GM08714 (cell line): ENCODE measurements around the gene TPR.

Source experiments
- H3K4me3 ChIP-seq: fragments of 200-500 bp; sonication (Bioruptor generic); 2 replicates; pipeline ENCODE4 v1.5.1; 2014; ENCODE audit warnings: mild to moderate bottlenecking, low read length, inconsistent platforms
- ZNF274 ChIP-seq: IDR thresholded peaks from 2 replicates; pipeline ENCODE4 v1.6.1; 2012; ENCODE audit warnings: mild to moderate bottlenecking, low read depth, low read length

Gene TPR

DNA sequence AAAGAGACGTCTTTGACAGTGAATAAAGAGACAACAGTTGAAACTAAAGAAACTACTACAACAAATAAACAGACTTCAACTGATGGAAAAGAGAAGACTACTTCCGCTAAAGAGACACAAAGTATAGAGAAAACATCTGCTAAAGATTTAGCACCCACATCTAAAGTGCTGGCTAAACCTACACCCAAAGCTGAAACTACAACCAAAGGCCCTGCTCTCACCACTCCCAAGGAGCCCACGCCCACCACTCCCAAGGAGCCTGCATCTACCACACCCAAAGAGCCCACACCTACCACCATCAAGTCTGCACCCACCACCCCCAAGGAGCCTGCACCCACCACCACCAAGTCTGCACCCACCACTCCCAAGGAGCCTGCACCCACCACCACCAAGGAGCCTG is 68.5 kb downstream of the TPR start:
- no peak overlapping the region for H3K4me3 ChIP-seq
- TF ChIP-seq ZNF274: no peak

DNA sequence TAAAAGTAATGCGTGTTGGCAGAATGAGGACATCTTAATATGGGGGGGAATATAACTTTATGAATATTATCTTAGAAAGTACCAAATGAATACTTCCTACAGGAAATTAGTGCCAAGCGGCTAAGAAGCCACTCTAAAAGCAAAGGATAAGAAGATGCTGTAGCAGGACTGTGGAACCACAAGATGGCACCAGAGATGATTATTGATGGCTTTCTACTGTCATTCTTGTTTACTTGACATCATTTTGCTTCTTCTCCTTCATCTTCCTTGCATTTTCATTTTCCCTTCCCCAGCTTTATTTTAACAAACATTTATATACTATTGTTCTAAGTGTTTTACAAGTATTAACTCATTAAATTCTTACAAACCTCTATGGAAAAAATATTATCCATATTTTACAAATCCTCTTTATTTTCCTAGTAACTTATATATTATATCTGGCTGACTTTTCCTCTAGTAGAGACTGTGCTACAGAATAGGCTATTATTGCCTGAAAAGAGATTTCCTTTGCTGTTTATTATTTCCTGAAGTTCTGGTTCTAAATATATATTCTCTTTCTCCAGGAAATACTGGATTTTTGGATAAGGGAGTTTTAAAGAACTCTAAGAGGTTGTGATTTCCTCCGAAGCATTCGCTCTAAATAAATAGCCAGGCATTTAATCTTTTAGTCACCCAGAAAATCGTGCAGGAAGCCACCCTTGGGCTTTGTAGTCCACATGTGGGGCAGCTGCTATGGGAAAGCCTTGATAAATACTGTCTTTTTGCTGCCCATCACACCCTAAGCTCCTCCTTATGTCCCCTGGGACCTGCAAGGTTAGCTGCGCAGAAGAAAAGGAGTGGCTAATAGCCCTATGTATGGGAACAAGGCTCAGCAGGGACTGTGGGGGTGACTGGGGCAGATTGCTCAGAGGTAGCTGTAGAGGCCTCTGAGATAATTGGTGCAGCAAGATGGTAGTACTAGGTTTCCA is 69.8 kb downstream of the TPR start:
- no peak overlapping the region for H3K4me3 ChIP-seq
- no peak for TF ChIP-seq ZNF274

DNA sequence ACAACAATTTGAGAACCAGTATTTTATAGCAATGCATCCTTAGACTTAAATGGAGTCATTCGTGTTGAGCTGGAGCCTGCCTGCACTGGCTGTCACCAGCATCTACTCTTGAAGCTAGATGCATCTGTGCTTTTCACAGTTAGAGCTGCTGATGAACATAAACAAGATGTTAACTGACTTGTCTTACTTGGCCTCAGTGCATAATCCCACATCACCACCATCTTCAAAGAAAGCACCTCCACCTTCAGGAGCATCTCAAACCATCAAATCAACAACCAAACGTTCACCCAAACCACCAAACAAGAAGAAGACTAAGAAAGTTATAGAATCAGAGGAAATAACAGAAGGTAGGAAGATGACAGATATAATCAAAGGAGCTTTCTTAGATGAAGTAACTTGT is 71.1 kb downstream of the TPR start:
- TF ChIP-seq ZNF274: no peak
- no peak overlapping the region for H3K4me3 ChIP-seq

DNA sequence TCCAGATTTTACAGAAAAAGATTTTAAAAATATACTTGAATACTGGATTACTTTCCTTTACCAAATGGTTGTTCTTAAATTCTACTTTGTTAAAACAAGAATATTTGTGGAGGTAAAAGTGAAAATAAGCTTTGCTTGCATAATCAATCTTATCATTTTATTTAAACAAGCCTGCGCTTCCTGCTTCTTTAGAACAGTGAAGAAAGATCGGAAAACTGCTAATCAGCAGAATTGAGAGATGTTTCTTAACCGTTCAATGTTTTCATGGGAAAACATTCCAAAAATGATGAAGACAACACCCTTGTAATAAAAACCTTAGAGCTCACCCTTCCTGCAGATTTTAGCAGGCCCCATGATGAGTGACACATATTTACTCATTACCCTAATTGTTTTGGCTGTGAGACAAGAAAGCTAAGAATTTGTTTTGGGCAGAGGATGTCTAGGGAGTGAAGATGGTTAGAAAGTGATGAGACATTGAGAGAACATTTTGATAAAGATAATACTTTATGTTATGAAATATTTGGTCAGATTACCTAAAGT is 72.6 kb downstream of the TPR start:
- TF ChIP-seq ZNF274: no peak

DNA sequence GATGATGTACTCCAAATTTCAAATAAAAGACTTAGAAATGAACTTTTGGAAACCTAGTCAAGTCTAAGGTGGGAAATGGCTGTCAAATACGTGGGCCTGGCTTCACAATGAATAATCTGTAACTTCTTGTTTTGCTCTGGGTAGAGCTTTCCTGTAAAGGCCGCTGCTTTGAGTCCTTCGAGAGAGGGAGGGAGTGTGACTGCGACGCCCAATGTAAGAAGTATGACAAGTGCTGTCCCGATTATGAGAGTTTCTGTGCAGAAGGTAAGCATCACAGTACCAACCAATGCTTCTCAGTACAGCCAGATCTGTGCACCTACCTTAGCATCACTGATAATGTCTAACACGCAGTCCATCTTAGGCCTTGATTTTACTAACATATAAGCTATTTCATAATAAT is 73.6 kb downstream of the TPR start:
- TF ChIP-seq ZNF274: no peak

More for the DNA sequence above, 72.6 kb downstream of the TPR start:
- H3K4me3 ChIP-seq: no peak overlapping the region

DNA sequence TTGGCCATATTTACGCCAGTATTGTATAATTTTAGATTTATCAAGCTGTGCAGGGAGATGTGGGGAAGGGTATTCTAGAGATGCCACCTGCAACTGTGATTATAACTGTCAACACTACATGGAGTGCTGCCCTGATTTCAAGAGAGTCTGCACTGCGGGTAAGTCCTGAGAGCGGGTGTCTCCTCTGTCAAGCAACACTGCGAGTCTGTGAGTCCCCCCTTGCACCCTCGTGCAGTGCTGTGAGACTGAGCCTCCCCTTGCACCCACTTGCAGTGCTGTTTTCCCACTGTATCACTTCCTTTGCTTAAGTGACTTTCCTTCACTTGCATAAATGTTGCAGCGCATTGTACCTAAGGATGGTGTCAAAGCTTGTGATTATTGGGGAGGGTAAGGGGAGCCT is 75.0 kb downstream of the TPR start:
- TF ChIP-seq ZNF274: no peak
- no peak overlapping the region for H3K4me3 ChIP-seq

More for the DNA sequence above, 73.6 kb downstream of the TPR start:
- no peak overlapping the region for H3K4me3 ChIP-seq

DNA sequence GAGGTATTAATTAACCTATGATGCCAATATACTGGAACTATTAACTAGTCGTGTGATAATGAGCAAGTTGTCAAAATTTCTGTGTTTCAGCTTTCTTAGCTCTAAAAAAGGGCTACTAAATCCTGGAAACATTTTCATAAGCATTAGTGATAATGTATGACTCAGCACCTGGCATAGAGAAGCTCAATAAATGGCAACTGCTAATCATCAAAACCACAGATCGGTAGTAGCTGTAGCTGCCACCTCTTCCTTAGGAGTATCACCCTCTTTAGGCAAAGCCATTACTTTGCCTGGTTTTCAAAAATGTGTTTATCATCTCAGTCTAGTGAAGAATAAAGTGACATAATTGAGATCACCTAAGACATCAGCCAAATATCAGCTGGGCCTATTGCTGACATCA is 75.5 kb downstream of the TPR start:
- no peak for TF ChIP-seq ZNF274
- no peak overlapping the region for H3K4me3 ChIP-seq

DNA sequence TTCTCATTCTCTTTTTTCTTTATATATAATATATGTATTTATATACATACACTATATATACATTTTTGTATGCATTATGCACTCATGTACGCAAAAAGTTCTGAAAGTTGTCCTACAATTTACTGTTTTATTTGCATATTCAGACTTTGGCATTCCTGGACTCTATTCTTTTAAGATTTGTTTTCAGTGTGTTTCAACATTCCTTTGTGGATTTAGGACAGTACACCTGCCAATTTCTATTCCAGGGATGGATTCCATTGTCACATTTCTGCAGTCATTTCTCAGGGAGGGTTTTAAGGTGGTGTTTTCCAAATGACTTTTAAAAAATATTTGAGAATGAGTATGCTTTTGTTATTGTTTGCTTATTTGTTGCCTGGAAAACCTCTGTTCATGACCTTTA is 76.2 kb downstream of the TPR start:
- no peak for TF ChIP-seq ZNF274
- H3K4me3 ChIP-seq: no peak overlapping the region

DNA sequence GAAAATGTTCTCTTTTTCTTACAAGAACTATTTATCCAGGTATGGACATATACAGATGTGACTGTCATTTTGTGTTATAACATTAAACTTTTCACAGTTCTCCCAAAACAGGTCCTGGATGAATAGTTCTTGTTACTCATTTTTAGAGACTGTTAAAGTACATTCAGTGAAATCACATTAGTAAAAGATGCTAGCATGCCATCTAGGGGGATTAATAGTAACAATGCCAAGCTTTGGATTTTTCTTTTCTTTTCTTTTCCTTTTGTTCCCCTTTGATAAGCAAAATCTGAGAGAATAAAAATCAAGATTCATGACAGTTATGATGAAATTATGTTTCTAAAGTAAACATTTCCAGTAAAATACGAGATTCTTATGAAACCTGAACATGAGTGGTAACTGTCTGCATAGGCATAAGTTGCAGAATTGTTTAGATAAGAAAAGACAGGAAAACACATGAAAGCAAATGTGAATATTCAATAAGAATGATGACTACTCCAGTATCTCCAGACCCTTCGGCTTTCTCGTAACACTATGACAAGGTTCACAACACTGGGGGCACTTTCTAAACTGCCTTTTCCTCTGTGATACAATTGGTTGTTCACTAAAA is 77.5 kb downstream of the TPR start:
- no peak for TF ChIP-seq ZNF274
- H3K4me3 ChIP-seq: no peak overlapping the region

DNA sequence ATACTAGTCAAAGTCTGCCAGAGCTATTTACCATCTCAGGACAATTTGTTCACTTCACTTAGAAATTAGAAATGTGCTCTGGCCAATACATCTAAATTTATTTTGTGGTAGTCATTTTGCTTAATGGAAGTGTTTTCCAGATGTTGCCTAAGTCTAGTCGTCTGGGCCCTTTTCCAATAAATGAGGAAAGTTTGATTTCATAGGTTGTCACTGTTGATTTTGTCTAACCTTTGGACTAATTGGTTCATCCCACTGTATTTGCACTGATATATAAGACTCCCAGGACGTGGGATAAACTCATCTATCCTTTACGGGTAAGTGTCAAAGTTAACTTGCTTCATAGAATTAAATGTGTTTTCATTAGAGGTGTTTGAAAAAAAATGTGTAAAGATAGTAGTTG is 79.1 kb downstream of the TPR start, which contains the start of gene PRG4:
Gene PRG4, plus strand, starts transcription at position 300 of the 400 bp plus-strand sequence.
- H3K4me3 ChIP-seq: no peak within 1 kb of the TSS
- TF ChIP-seq ZNF274: no peak

DNA sequence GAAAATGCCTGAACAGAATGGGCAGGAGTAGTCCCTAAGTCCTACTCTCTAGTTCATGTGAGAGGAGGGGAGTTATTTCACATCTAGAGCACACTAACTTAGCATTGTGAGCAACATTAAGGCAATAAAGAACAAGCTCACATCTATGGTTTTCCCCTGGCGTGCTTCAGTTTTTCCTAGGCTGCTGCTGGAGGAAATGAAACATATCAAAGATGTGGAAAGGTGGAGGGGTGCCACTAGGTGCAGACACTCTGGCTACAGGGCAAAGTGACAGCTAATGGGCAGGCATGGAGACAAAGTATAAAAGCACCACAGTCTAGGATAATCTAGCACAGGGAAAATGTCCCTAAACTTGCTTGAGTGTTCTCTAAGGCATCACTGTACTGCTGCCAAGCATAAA is 82.2 kb downstream of the TPR start:
- no peak overlapping the region for H3K4me3 ChIP-seq
- TF ChIP-seq ZNF274: no peak

DNA sequence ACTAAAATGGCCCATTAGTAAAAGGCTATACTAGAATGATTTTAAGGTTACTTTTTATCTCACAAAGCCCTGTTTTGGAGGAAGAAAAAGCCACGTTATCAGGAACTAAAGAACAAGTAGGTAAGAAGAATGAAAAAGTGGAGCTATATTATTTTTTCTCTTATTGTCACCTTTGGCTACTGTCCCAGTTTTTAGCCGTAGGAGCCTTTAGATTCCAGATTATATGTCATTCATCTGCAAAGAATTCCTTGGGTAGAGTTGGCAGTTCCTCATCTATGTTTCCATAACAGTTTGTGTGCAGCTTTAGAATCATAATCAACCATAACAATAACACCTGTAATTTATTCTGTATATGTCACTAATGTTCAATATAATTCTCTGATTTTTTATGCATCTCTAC is 83.8 kb downstream of the TPR start:
- no peak overlapping the region for H3K4me3 ChIP-seq
- TF ChIP-seq ZNF274: no peak

DNA sequence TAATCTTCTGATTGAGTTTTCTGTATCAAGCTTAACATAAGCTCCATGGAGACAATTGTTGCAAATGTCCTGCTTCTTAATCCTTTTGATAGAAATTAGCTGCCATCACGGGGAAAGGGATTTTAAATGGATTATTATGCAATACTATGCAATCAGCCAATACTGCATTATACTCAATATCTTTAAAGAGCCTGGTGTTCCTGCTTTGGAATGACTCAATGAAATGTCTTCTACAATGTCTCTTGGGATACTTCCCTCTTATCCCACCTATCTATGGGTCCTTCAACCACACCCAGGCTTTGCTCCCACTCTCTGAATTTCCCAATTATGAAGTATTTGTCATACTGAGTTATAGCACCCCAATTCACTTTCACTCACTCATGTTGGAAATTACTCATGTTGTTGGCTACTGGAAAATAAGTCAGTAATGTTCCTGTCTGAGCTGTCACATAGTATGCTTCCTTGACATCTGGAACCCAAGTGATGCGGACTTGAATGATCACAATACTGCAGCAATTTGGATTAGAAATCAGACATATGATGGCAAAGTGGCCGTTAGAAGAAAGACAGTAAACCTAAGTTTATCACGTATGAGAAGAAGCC is 85.0 kb downstream of the TPR start:
- no peak for TF ChIP-seq ZNF274
- H3K4me3 ChIP-seq: no peak overlapping the region

DNA sequence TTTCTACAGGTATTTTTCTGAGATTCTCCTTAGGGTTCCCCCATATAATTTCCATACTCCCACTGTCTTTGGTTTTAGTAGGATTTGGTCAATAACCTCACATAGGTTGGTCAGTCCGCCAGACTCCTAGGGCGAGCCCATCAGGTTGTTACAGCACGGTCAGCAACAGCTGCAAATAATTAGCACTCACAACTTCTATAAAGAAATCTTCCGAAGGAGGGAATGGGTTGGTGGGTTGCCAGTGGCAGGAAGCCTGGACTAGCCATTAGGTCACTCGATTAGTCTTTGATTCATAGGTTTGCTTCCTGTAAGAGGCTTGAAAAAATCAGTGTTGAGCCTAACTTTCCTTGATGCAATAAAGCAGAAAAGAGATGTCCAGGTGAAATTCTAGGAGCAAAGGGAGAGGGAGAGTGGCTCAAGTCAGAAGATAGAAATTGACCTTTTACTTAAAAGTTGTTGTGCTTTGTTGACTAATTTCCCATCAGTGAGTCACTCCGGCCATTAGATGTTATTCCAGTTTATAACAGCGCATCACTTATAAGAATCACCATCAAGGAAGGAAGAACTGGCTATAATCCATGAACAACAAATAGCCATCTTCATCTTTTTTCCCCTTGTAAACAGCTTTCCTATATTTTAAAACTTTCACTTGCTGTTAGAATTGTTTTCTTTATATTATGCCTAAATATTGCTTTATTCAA is 88.3 kb downstream of the TPR start:
- H3K4me3 ChIP-seq: no peak overlapping the region
- TF ChIP-seq ZNF274: no peak
